ENCODE data around the gene HPCAL1. TPM values are rescaled to one million over a fixed set of nuclear protein-coding genes. Genes with fewer than 3 reads are reported as not detected.

Gene HPCAL1
- total RNA-seq, 1 donor from 2014 or later: 3.7 TPM

DNA sequence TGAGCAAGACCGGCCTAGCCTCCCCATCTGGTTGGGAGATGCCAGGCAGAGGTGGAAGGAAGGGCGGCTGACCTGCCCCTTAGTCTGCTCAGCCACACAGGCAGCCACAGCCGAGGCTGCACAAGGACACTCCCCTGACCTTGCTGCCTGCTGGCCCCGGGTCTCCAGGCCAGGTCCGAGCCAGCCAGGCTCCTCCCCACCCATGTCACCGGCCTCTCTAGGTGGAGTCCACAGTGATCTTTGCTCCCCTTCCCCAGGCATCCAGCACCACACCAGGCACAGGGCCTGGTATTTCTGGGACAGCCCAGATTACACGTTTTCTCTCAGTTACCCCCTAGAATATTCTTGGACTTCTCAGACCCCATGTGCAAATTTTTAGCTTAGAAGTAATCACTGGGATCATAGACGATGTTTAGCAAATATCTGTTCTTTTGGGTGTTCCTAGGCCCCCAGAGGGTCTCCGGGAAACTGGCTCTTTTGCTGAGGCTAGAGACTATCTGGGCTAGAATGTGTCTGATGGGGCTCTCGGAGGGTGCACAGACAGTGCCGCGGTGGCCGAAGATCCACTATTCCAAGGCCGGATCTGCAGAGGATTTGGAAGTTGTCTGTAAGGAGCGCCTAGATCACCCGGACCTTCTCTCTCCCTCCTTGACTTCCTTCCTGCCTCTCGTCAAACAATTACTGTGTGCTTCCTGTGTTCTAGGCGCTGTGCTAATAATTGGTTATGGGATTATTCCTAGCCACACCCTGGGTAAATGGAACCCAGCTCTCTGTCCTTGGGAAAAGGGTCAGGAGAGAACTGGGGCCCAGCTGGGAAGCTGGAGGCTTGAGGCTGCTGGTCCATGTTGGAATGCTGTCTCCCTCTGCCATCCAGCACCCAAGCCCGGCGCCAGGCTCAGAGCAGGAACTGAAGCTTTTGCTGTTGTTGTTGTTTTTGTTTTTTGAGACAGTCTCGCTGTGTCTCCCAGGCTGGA lies 98.6 kb downstream of the HPCAL1 start:
- Mint-ChIP-seq H3K4me3 (no peak overlapping the region), H3K36me3 (peaks cover 5% of the 10 kb centered on the region)
- H3K36me3 ChIP-seq: no peaks in the 10 kb centered on the region

DNA sequence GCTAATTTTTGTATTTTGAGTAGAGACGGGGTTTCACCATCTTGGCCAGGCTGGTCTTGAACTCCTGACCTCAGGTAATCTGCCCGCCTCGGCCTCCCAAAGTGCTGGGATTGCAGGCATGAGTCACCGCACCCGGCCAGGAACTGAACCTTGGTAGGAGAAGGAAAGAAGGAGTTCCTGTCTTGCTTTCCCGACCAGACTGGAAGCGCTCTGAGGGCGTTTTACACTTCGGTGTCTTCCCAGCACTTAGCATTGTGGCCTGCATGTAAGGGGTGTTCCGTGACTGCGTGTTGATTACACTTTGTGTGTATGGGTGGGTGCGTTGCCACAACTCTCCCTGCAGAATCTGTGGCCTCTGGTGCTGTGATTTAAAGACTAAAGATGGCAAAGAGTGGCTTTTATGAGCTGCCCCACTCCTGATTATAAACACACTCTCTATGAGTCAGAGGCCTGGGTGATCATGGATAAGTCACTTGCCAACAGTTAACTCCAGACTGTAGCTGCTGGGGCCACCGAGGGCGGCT lies 99.4 kb downstream of the HPCAL1 start:
- Mint-ChIP-seq H3K27me3 (ENCODE audit: insufficient read depth, low read depth) (peaks cover 4% of the 10 kb centered on the region), H3K9me3 (peaks cover 8% of the 10 kb centered on the region), H3K4me3 (no peak overlapping the region), H3K36me3 (peaks cover 5% of the 10 kb centered on the region), H3K27ac (no peak overlapping the region), H3K4me1 (peaks cover 2% of the 10 kb centered on the region)
- no peaks in the 10 kb centered on the region for H3F3A ChIP-seq (ENCODE audit: low read depth)
- H3K9ac ChIP-seq: no peak overlapping the region
- no peaks in the 10 kb centered on the region for H4K20me1 ChIP-seq (ENCODE audit: low read depth)
- no peaks in the 10 kb centered on the region for H3K27me3 ChIP-seq
- no peak overlapping the region for H3K4me3 ChIP-seq
- H3K79me2 ChIP-seq (ENCODE audit: low read depth): no peaks in the 10 kb centered on the region
- peaks cover 7% of the 10 kb centered on the region for H3K4me1 ChIP-seq
- no peak for TF ChIP-seq EZH2phosphoT487 (IDR thresholded peaks at IDR 0.05)
- TF ChIP-seq, protein P1, sequence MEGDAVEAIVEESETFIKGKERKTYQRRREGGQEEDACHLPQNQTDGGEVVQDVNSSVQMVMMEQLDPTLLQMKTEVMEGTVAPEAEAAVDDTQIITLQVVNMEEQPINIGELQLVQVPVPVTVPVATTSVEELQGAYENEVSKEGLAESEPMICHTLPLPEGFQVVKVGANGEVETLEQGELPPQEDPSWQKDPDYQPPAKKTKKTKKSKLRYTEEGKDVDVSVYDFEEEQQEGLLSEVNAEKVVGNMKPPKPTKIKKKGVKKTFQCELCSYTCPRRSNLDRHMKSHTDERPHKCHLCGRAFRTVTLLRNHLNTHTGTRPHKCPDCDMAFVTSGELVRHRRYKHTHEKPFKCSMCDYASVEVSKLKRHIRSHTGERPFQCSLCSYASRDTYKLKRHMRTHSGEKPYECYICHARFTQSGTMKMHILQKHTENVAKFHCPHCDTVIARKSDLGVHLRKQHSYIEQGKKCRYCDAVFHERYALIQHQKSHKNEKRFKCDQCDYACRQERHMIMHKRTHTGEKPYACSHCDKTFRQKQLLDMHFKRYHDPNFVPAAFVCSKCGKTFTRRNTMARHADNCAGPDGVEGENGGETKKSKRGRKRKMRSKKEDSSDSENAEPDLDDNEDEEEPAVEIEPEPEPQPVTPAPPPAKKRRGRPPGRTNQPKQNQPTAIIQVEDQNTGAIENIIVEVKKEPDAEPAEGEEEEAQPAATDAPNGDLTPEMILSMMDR (IDR thresholded peaks at IDR 0.05): no peak
- TF ChIP-seq EZH2 (IDR thresholded peaks at IDR 0.05): no peak
- no peaks in the 10 kb centered on the region for H3K9me3 ChIP-seq (ENCODE audit: low read depth)
- H3K4me2 ChIP-seq: no peak overlapping the region
- H3K36me3 ChIP-seq: no peaks in the 10 kb centered on the region
- DNase-seq (ENCODE audit: low spot score): no peak
- no peak overlapping the region for H2AFZ ChIP-seq (replicated peaks)
- no peak overlapping the region for H3K27ac ChIP-seq

More for the DNA sequence above, 98.6 kb downstream of the HPCAL1 start:
- Histone ChIP-seq H3K27me3 (no peaks in the 10 kb centered on the region), H3K27ac (no peak overlapping the region), H3K9ac (no peak overlapping the region), H3F3A (ENCODE audit: low read depth) (no peaks in the 10 kb centered on the region), H4K20me1 (ENCODE audit: low read depth) (no peaks in the 10 kb centered on the region), H3K4me2 (no peak overlapping the region), H3K4me1 (peaks cover 7% of the 10 kb centered on the region), H2AFZ (replicated peaks) (no peak overlapping the region), H3K4me3 (no peak overlapping the region), H3K9me3 (ENCODE audit: low read depth) (no peaks in the 10 kb centered on the region), H3K79me2 (ENCODE audit: low read depth) (no peaks in the 10 kb centered on the region)
- no peak overlapping the region for H3K27ac Mint-ChIP-seq
- DNase-seq (ENCODE audit: low spot score): no peak
- H3K4me1 Mint-ChIP-seq: peaks cover 2% of the 10 kb centered on the region
- H3K9me3 Mint-ChIP-seq: peaks cover 8% of the 10 kb centered on the region
- TF ChIP-seq EZH2phosphoT487 (IDR thresholded peaks at IDR 0.05) (no peak), EZH2 (IDR thresholded peaks at IDR 0.05) (no peak)
- TF ChIP-seq, protein P1 (IDR thresholded peaks at IDR 0.05): no peak
- no peaks in the 10 kb centered on the region for H3K27me3 Mint-ChIP-seq (ENCODE audit: insufficient read depth, low read depth)

DNA sequence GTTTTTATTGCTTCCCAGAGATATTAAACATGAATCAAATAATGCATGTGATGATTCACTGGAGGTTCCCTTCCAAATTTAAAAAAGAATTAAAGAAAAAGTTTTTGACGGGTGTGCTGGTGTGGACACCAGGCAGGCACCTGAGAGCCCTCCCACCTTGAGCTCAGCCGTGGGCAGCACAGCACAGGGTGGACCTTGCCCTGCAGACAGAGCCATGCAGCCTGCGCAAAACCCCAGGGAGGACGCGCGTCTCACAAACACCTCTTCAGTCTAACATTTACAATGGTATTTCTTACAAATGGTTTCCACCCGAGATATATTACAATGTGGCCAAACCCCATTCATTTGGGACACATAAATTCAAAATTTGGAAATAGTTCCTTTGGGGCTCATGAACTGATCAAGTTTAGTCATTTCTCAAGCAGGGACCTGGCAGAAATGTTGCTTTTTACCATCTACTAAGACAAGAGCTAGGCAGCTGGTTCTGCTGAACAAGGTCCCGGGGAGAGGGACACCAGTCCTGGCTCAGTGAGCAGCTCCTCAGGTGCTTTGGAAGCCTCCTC lies 100.0 kb downstream of the HPCAL1 start:
- H4K20me1 ChIP-seq (ENCODE audit: low read depth): no peaks in the 10 kb centered on the region
- no peaks in the 10 kb centered on the region for H3K27me3 ChIP-seq
- TF ChIP-seq, protein P1 (IDR thresholded peaks at IDR 0.05): no peak
- no peak for TF ChIP-seq EZH2 (IDR thresholded peaks at IDR 0.05)
- no peak for TF ChIP-seq EZH2phosphoT487 (IDR thresholded peaks at IDR 0.05)
- no peak overlapping the region for H3K9ac ChIP-seq
- H2AFZ ChIP-seq (replicated peaks): no peak overlapping the region
- H3K27ac Mint-ChIP-seq: no peak overlapping the region
- peaks cover 4% of the 10 kb centered on the region for H3K4me1 Mint-ChIP-seq
- H3K79me2 ChIP-seq (ENCODE audit: low read depth): no peaks in the 10 kb centered on the region
- peaks cover 5% of the 10 kb centered on the region for H3K36me3 Mint-ChIP-seq
- H3K9me3 ChIP-seq (ENCODE audit: low read depth): no peaks in the 10 kb centered on the region
- peaks cover 7% of the 10 kb centered on the region for H3K4me1 ChIP-seq
- no peak overlapping the region for H3K4me3 Mint-ChIP-seq
- no peak for DNase-seq (ENCODE audit: low spot score)
- no peak overlapping the region for H3K4me3 ChIP-seq
- peaks cover 6% of the 10 kb centered on the region for H3K27me3 Mint-ChIP-seq (ENCODE audit: insufficient read depth, low read depth)
- no peaks in the 10 kb centered on the region for H3K36me3 ChIP-seq
- H3F3A ChIP-seq (ENCODE audit: low read depth): no peaks in the 10 kb centered on the region
- peaks cover 8% of the 10 kb centered on the region for H3K9me3 Mint-ChIP-seq
- no peak overlapping the region for H3K4me2 ChIP-seq
- H3K27ac ChIP-seq: no peak overlapping the region

Data from neural progenitor cell (in vitro differentiated cells).